Coronary artery (tissue), 2 donors: ENCODE measurements around the gene MBNL2.
A peak's percentile ranks its signal among the peaks of the same experiment; 100 is the strongest.

Experiments used
- DNase-seq: peaks from one replicate; pipeline ENCODE4 v3.0.0-alpha.2; 2017; ENCODE audit warnings: low spot score
- H3K27ac ChIP-seq, 2 donors: fragments of 200-600 bp; sonication (generic); one replicate each; pipeline ENCODE4 v1.5.1; 2016 to 2019
- H3K4me3 ChIP-seq: fragments of 200-600 bp; sonication (generic); 2 replicates; pipeline ENCODE4 v1.5.1; 2016; ENCODE audit warnings: mild to moderate bottlenecking, moderate library complexity
- CTCF ChIP-seq: fragments of 200-600 bp; sonication (generic); IDR thresholded peaks from one replicate; pipeline ENCODE4 v1.5.1; 2019; ENCODE audit warnings: antibody characterized with exemption

The MBNL2 gene

GRCh38 chr13:97395447-97396136 lies 173.5 kb downstream of the MBNL2 start:
- TF ChIP-seq CTCF: no peak
- no peak for DNase-seq

GRCh38 chr13:97397267-97397666 lies 175.1 kb downstream of the MBNL2 start:
- H3K4me3 ChIP-seq: no peak overlapping the region
- DNase-seq: no peak
- H3K27ac ChIP-seq: no peak overlapping the region
- TF ChIP-seq CTCF: no peak

More at GRCh38 chr13:97395447-97396136, 173.5 kb downstream of the MBNL2 start:
- Histone ChIP-seq H3K4me3 (no peak overlapping the region), H3K27ac (peak overlapping the region in 1 of 2 donors; percentile 6)

GRCh38 chr13:97401421-97401820 lies 179.3 kb downstream of the MBNL2 start:
- Histone ChIP-seq H3K27ac (no peak overlapping the region), H3K4me3 (no peak overlapping the region)
- TF ChIP-seq CTCF: no peak
- DNase-seq: no peak

GRCh38 chr13:97403893-97404750 lies 182.0 kb downstream of the MBNL2 start:
- no peak overlapping the region for H3K27ac ChIP-seq
- no peak for DNase-seq
- no peak for TF ChIP-seq CTCF
- H3K4me3 ChIP-seq: no peak overlapping the region

GRCh38 chr13:97407540-97407939 lies 185.4 kb downstream of the MBNL2 start:
- no peak for DNase-seq
- H3K4me3 ChIP-seq: no peak overlapping the region
- no peak for TF ChIP-seq CTCF
- H3K27ac ChIP-seq: peak overlapping the region in 1 of 2 donors; percentile 68

- no peak for TF ChIP-seq CTCF
- H3K4me3 ChIP-seq: no peak overlapping the region
Observed at GRCh38 chr13:97408938-97409337, 186.8 kb downstream of the MBNL2 start.

More at GRCh38 chr13:97408938-97409337, 186.8 kb downstream of the MBNL2 start:
- no peak for DNase-seq
- no peak overlapping the region for H3K27ac ChIP-seq
